ENCODE data around the gene TMTC2.

DNA sequence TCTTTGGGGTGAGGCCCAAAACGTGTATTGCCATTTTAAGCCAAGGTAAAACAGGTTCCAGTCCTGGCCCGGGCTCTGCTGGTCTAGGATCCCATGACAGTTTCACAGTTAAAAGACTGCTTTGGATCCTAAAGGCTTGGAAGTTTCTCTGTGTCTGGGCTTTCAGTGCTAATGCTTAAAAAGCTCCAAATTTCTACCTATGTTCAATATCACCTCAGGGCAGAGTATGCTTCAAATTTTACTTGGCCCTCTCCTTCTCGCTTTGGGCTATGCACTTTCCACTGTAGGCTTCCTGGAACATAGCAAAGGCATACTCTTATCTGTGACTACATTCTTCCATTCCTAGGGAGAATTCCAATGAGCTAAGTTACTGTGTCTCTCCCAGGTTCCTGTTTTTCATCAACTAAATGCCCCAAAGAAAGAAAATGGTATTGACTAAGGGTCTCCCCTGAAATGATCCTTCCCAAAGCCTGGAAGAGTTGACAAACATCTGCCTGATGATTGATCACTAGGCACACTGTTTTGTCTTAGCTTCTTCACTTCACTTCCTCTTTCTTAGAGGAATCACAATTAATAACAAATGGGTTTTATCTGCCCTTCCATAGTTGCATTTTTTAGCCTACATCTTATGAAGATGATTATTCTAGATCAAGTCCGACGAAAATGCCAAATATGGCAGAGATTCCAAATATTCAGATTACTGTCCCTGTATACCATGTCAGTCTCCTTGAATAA is 79.4 kb downstream of the TMTC2 start:
- no peak for TF ChIP-seq EZH2 (IDR thresholded peaks at IDR 0.05; ENCODE audit: borderline replicate concordance, insufficient read depth, low read depth, low read length, poor library complexity, severe bottlenecking)
- TF ChIP-seq, protein P1, sequence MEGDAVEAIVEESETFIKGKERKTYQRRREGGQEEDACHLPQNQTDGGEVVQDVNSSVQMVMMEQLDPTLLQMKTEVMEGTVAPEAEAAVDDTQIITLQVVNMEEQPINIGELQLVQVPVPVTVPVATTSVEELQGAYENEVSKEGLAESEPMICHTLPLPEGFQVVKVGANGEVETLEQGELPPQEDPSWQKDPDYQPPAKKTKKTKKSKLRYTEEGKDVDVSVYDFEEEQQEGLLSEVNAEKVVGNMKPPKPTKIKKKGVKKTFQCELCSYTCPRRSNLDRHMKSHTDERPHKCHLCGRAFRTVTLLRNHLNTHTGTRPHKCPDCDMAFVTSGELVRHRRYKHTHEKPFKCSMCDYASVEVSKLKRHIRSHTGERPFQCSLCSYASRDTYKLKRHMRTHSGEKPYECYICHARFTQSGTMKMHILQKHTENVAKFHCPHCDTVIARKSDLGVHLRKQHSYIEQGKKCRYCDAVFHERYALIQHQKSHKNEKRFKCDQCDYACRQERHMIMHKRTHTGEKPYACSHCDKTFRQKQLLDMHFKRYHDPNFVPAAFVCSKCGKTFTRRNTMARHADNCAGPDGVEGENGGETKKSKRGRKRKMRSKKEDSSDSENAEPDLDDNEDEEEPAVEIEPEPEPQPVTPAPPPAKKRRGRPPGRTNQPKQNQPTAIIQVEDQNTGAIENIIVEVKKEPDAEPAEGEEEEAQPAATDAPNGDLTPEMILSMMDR (IDR thresholded peaks at IDR 0.05), result no peak

Measured in B cell (primary cell).